HepG2 (cell line): Measurements from ENCODE around the gene USB1. TPM values are rescaled to one million over a fixed set of nuclear protein-coding genes. Genes with fewer than 3 reads are reported as not detected.

ENCODE experiments used
- ATAC-seq: fragments of 200-7000 bp; cut with Tn5 transposase; 3 replicates; pipeline ENCODE4 v1.9.1; 2020; ENCODE audit warnings: mild to moderate bottlenecking, moderate library complexity
- BruUV-seq: library from RNA; stranded (reverse); fragments of 400-500 nt; replicated peaks from 2 replicates; lab custom pipeline; 2021; lab: Mats Ljungman, UMichigan
- CTCF ChIA-PET: fragments of 300-600 bp; formaldehyde crosslinking; extraction: SDS; loops from one replicate; lab custom pipeline; 2021; ENCODE audit warnings: low total read pairs, inconsistent platforms, low intra/inter-chr PET ratio; lab: Yijun Ruan, JAX
- POLR2A ChIA-PET: fragments of 350-600 bp; sonication (Branson Sonifier 250); formaldehyde crosslinking; loops from one replicate; lab custom pipeline; 2020; ENCODE audit warnings: antibody characterized with exemption, inconsistent platforms; lab: Yijun Ruan, JAX
- DNase-seq: peaks from one replicate; pipeline ENCODE4 v3.0.0-alpha.2; 2015; ENCODE audit warnings: low spot score
- FAIRE-seq: peaks from 3 replicates; lab custom pipeline; 2011; peaks lifted over from hg19 to GRCh38; lab: Jason Lieb, UNC
- H2AFZ ChIP-seq: one replicate; pipeline ENCODE4 v1.6.1; 2011; ENCODE audit warnings: low read length, inconsistent platforms
- H3K27ac ChIP-seq: fragments of 300-600 bp; 3 replicates; pipeline ENCODE4 v1.8.0; 2011; ENCODE audit warnings: mixed run types, mild to moderate bottlenecking, mixed read lengths, low read length, inconsistent platforms; ENCODE audit not compliant: insufficient read depth; ENCODE audit errors: extremely low read length
- H3K27me3 ChIP-seq, 2 experiments: fragments of 200-600 bp in 1 of 2; 2 replicates in 1 of 2; 3 replicates in 1 of 2; pipeline versions ENCODE4 v1.6.0 to v1.8.0; 2011; ENCODE audit warnings: low read length in 2 of 2, mild to moderate bottlenecking in 2 of 2, moderate library complexity in 2 of 2, inconsistent platforms in 1 of 2; ENCODE audit not compliant: insufficient read depth in 2 of 2, control insufficient read depth in 1 of 2
- H3K36me3 ChIP-seq, 2 experiments: fragments of 200-600 bp in 1 of 2; replicated peaks in 1 of 2; 2 replicates in 1 of 2; 3 replicates in 1 of 2; pipeline versions ENCODE4 v1.5.1 to v1.8.0; 2011; ENCODE audit warnings: low read length in 2 of 2, inconsistent platforms in 1 of 2; ENCODE audit not compliant: insufficient read depth in 2 of 2, control insufficient read depth in 1 of 2
- H3K4me1 ChIP-seq: 2 replicates; pipeline ENCODE4 v1.5.1; 2012; ENCODE audit warnings: low read length, inconsistent platforms; ENCODE audit not compliant: insufficient read depth
- H3K4me2 ChIP-seq: 2 replicates; pipeline ENCODE4 v1.6.0; 2011; ENCODE audit warnings: low read depth, low read length, inconsistent platforms
- H3K4me3 ChIP-seq, 3 experiments: fragments of 200-600 bp in 1 of 3; sonication (generic), shearing (Covaris generic) in 1 of 3; replicated peaks in 1 of 3; 2 replicates each; pipeline ENCODE4 v1.5.1; 2011 to 2016; ENCODE audit warnings: low read length in 3 of 3, inconsistent platforms in 2 of 3, low read depth in 2 of 3, mild to moderate bottlenecking in 2 of 3, control low read depth in 1 of 3, mixed read lengths in 1 of 3; ENCODE audit not compliant: insufficient read depth in 1 of 3
- H3K79me2 ChIP-seq: one replicate; pipeline ENCODE4 v1.6.1; 2011; ENCODE audit warnings: low read length, inconsistent platforms; ENCODE audit not compliant: insufficient read depth
- H3K9ac ChIP-seq: 2 replicates; pipeline ENCODE4 v1.6.0; 2011; ENCODE audit warnings: mild to moderate bottlenecking, low read depth, low read length, inconsistent platforms; ENCODE audit not compliant: insufficient read depth
- H3K9me3 ChIP-seq: 2 replicates; pipeline ENCODE4 v1.5.1; 2012; ENCODE audit warnings: mild to moderate bottlenecking, low read length
- H4K20me1 ChIP-seq: 2 replicates; pipeline ENCODE4 v1.6.0; 2011; ENCODE audit warnings: inconsistent platforms, mild to moderate bottlenecking, low read length, moderate library complexity; ENCODE audit not compliant: insufficient read depth
- BHLHE40 ChIP-seq: IDR thresholded peaks from 2 replicates; pipeline ENCODE4 v1.6.1; 2011; ENCODE audit warnings: low read length, improper control_type of control experiment
- GATAD1 ChIP-seq: IDR thresholded peaks from 2 replicates; pipeline ENCODE4 v1.6.1; 2016; ENCODE audit warnings: missing genetic modification reagents, missing compliant biosample characterization
- HIVEP1 ChIP-seq: sonication (generic); formaldehyde crosslinking; IDR thresholded peaks from 2 replicates; pipeline ENCODE4 v1.4.0; 2020; ENCODE audit warnings: mild to moderate bottlenecking, missing genetic modification reagents
- HNF4A ChIP-seq: sonication (generic); formaldehyde crosslinking; IDR thresholded peaks from 2 replicates; pipeline ENCODE4 v1.4.0; 2020; ENCODE audit warnings: missing genetic modification reagents
- NR2F2 ChIP-seq: IDR thresholded peaks from 2 replicates; pipeline ENCODE4 v1.6.1; 2012; ENCODE audit warnings: low read depth, inconsistent platforms, borderline replicate concordance
- RFX3 ChIP-seq: IDR thresholded peaks from 2 replicates; pipeline ENCODE4 v1.6.1; 2016; ENCODE audit warnings: missing biosample characterization, missing genetic modification reagents
- SRY ChIP-seq: sonication (generic); formaldehyde crosslinking; IDR thresholded peaks from 2 replicates; pipeline ENCODE4 v1.8.0; 2022; ENCODE audit warnings: mild to moderate bottlenecking, missing genetic modification reagents
- TBP ChIP-seq: sonication (generic); formaldehyde crosslinking; IDR thresholded peaks from 2 replicates; pipeline ENCODE4 v1.5.0; 2020; ENCODE audit warnings: missing genetic modification reagents
- ZBTB21 ChIP-seq: sonication (generic); formaldehyde crosslinking; IDR thresholded peaks from 2 replicates; pipeline ENCODE4 v1.4.0; 2020; ENCODE audit warnings: missing genetic modification reagents
- ZNF18 ChIP-seq: sonication (generic); formaldehyde crosslinking; IDR thresholded peaks from 2 replicates; pipeline ENCODE4 v1.8.0; 2022; ENCODE audit warnings: mild to moderate bottlenecking, missing genetic modification reagents; ENCODE audit not compliant: insufficient replicate concordance
- ZNF225 ChIP-seq: sonication (generic); formaldehyde crosslinking; IDR thresholded peaks from 2 replicates; pipeline ENCODE4 v1.4.0; 2020; ENCODE audit warnings: mild to moderate bottlenecking, missing genetic modification reagents
- ZNF512 ChIP-seq: sonication (generic); formaldehyde crosslinking; IDR thresholded peaks from 2 replicates; pipeline ENCODE4 v1.4.0; 2020; ENCODE audit warnings: mild to moderate bottlenecking, missing genetic modification reagents
- ZNF605 ChIP-seq: sonication (generic); formaldehyde crosslinking; IDR thresholded peaks from 2 replicates; pipeline ENCODE4 v1.8.0; 2022; ENCODE audit warnings: mild to moderate bottlenecking, missing genetic modification reagents
- ZNF800 ChIP-seq: sonication (generic); formaldehyde crosslinking; IDR thresholded peaks from 2 replicates; pipeline ENCODE4 v1.4.0; 2020; ENCODE audit warnings: missing genetic modification reagents
- WGBS: methylation state at CpG from one replicate; pipeline ENCODE4 v1.1.6; 2017; ENCODE audit warnings: low lambda C conversion rate; 5-methylcytosine and 5-hydroxymethylcytosine counted together
- in situ Hi-C: cut with HindIII; loops from 2 replicates; pipeline ENCODE4 v1.10.0; 2017; ENCODE audit warnings: low pct_unique_long_range_greater_than_20kb; ENCODE audit not compliant: extremely low pct_ligation_motif_present
- intact Hi-C: fragments of 100-400 bp; cut with micrococcal nuclease; formaldehyde crosslinking; loops from one replicate; pipeline ENCODE4 v1.10.0; 2022; ENCODE audit not compliant: unreplicated experiment
- polyA plus RNA-seq, 8 experiments: library from polyadenylated mRNA; depleted of rRNA in 3 of 8; stranded (reverse) in 7 of 8; unstranded in 1 of 8; fragments of >200 nt; fragmentation: Illumina TruSeq in 4 of 8; extraction: Trizol in 4 of 8; gene quantifications; 2 replicates each; pipeline versions ENCODE4 v1.2.1 to v1.2.3, GENCODE V29; 2011 to 2016; ENCODE audit warnings: low read depth in 4 of 8, missing spikeins in 1 of 8, mixed read lengths in 1 of 8; ENCODE audit not compliant: insufficient read depth in 1 of 8
- total RNA-seq, 5 experiments: library from RNA; depleted of rRNA; stranded (reverse); fragments of >200 nt; fragmentation: Illumina TruSeq; extraction: Trizol; gene quantifications; 2 replicates each; pipeline ENCODE4 v1.2.3, GENCODE V29; 2016; ENCODE audit warnings: low read depth in 1 of 5

The USB1 gene
- total and polyA plus RNA-seq, 2 of the 13 experiments (the other 11 are each of a cell fraction or from before 2014, with no cell fraction given) = 16.7 to 65.4 TPM

DNA sequence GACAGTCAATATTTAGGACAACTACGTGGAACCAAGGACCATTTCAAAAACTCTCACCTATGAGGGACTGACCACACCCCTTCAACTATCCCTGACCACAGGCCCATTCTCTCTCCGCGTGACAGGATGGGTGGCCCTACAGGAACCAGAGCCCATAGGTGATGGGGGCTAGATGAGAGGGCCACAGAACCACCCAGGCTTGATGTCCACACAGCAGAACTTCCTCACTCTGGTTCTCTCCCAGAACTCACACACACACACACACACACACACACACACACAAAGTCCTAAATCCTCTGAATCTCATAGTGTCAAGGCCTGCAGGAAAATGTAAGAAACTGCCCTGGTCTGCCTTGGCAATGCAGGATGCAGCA, 2.2 kb upstream of the USB1 start:
- Histone ChIP-seq H4K20me1 (no peaks in the 10 kb centered on the region), H3K9me3 (no peaks in the 10 kb centered on the region), H3K9ac (peak overlapping the region; percentile 5; the same call in 1 of the 2 replicates), H2AFZ (no peak overlapping the region), H3K36me3 (peaks cover 10 to 26% of the 10 kb centered on the region in 2 experiments; a peak in 4 of 5 replicates), H3K27ac (no peak overlapping the region), H3K79me2 (peaks cover 7% of the 10 kb centered on the region), H3K4me1 (peaks cover 34% of the 10 kb centered on the region), H3K4me3 (peak overlapping the region in 1 of 3 experiments; percentile 93; a peak in 1 of 6 replicates), H3K27me3 (no peaks in the 10 kb centered on the region; a peak in 1 of 5 replicates), H3K4me2 (peak overlapping the region; percentile 99)
- 96% methylated on average over 3 of the region's 3 CpGs for WGBS
- ChIA-PET CTCF (no interaction called here), POLR2A (interaction anchor here (1.2 to 4.1 kb wide), 5 partner anchors 100 to 264 kb away, joined by 3 to 15 read pairs (median 7); partner anchors contain the start of gene KATNB1)
- intact Hi-C loops (no loop called here), in situ Hi-C loops (no loop called here)
- BruUV-seq = TSS peak; percentile 55
- TF ChIP-seq BHLHE40 (no peak), HIVEP1 (no peak), GATAD1 (CRISPR knock-in tag) (no peak), RFX3 (no peak), ZNF512 (CRISPR knock-in tag) (no peak), NR2F2 (no peak), HNF4A (CRISPR knock-in tag) (no peak), ZNF225 (CRISPR knock-in tag) (0 out of 2 replicates have a peak, but pooled peaks have one; percentile 15), ZNF800 (no peak), SRY (0 out of 2 replicates have a peak, but pooled peaks have one; percentile 35), ZNF605 (CRISPR knock-in tag) (0 out of 2 replicates have a peak, but pooled peaks have one; percentile 6), ZNF18 (CRISPR knock-in tag) (no peak), ZBTB21 (CRISPR knock-in tag) (no peak), TBP (no peak)
- FAIRE-seq (no peak), ATAC-seq (no peak), DNase-seq (no peak)
